ENCODE measurements around the gene PPIG.

The PPIG gene

GRCh38 chr2:169661265-169661664, 77.1 kb downstream of the PPIG start:
- no peak overlapping the region for H3K9ac ChIP-seq (ENCODE audit: low read depth, low read length, poor library complexity)

GRCh38 chr2:169662744-169663143, 78.6 kb downstream of the PPIG start:
- Histone ChIP-seq H4K91ac (ENCODE audit: low read depth, low read length, poor library complexity) (no peak overlapping the region), H3K27me3 (ENCODE audit: control insufficient read depth in 3 of 3, insufficient read depth in 3 of 3, low read depth in 1 of 3, low read length in 3 of 3) (no peaks in the 10 kb centered on the region), H3K4me3 (ENCODE audit: low read length in 2 of 2) (no peak overlapping the region), H3K4ac (ENCODE audit: low read length) (no peak overlapping the region), H3K23ac (ENCODE audit: low read depth, low read length, poor library complexity) (no peak overlapping the region), H3K9me3 (replicated peaks in 1 of 2; ENCODE audit: control insufficient read depth in 2 of 2, insufficient read depth in 1 of 2, low read depth in 1 of 2, low read length in 2 of 2) (no peaks in the 10 kb centered on the region), H3K4me2 (ENCODE audit: insufficient read depth, low read length, poor library complexity, severe bottlenecking) (no peak overlapping the region), H2AFZ (ENCODE audit: low read length) (no peak overlapping the region), H3K14ac (ENCODE audit: low read length) (no peak overlapping the region), H2BK15ac (ENCODE audit: low read length) (no peak overlapping the region), H3K36me3 (replicated peaks in 1 of 2; ENCODE audit: control insufficient read depth in 2 of 2, insufficient read depth in 2 of 2, low read length in 2 of 2) (no peaks in the 10 kb centered on the region), H2BK5ac (ENCODE audit: low read length) (no peak overlapping the region), H3K4me1 (ENCODE audit: control insufficient read depth in 2 of 2, insufficient read depth in 1 of 2, low read depth in 1 of 2, low read length in 2 of 2) (no peaks in the 10 kb centered on the region), H3K79me1 (ENCODE audit: low read depth, low read length) (no peaks in the 10 kb centered on the region), H3K27ac (replicated peaks; ENCODE audit: low read length) (no peak overlapping the region), H2AK5ac (ENCODE audit: low read depth, low read length) (no peak overlapping the region), H2BK12ac (ENCODE audit: low read length) (no peak overlapping the region), H2BK120ac (ENCODE audit: low read depth, low read length) (no peak overlapping the region), H3K18ac (ENCODE audit: low read length) (no peak overlapping the region), H4K8ac (ENCODE audit: low read depth, low read length) (no peak overlapping the region), H3K9ac (ENCODE audit: low read depth, low read length, poor library complexity) (no peak overlapping the region)
- WGBS, 2 donors (ENCODE audit: extremely low coverage in 2 of 2, insufficient read length in 2 of 2, insufficient replicate concordance in 1 of 2), result no CpG with 5 or more reads among the region's 1 CpG
- no peak for DNase-seq (ENCODE audit: low spot score)

More at GRCh38 chr2:169661265-169661664, 77.1 kb downstream of the PPIG start:
- Histone ChIP-seq H3K4ac (ENCODE audit: low read length) (no peak overlapping the region), H3K14ac (ENCODE audit: low read length) (no peak overlapping the region), H3K23ac (ENCODE audit: low read depth, low read length, poor library complexity) (no peak overlapping the region), H2BK15ac (ENCODE audit: low read length) (no peak overlapping the region), H3K9me3 (replicated peaks in 1 of 2; ENCODE audit: control insufficient read depth in 2 of 2, insufficient read depth in 1 of 2, low read depth in 1 of 2, low read length in 2 of 2) (no peaks in the 10 kb centered on the region), H2AK5ac (ENCODE audit: low read depth, low read length) (no peak overlapping the region), H2BK5ac (ENCODE audit: low read length) (no peak overlapping the region), H3K4me1 (ENCODE audit: control insufficient read depth in 2 of 2, insufficient read depth in 1 of 2, low read depth in 1 of 2, low read length in 2 of 2) (no peaks in the 10 kb centered on the region), H2AFZ (ENCODE audit: low read length) (no peak overlapping the region), H3K79me1 (ENCODE audit: low read depth, low read length) (no peaks in the 10 kb centered on the region), H2BK12ac (ENCODE audit: low read length) (no peak overlapping the region), H4K8ac (ENCODE audit: low read depth, low read length) (no peak overlapping the region), H4K91ac (ENCODE audit: low read depth, low read length, poor library complexity) (no peak overlapping the region), H3K27me3 (ENCODE audit: control insufficient read depth in 3 of 3, insufficient read depth in 3 of 3, low read depth in 1 of 3, low read length in 3 of 3) (no peaks in the 10 kb centered on the region), H3K4me2 (ENCODE audit: insufficient read depth, low read length, poor library complexity, severe bottlenecking) (no peak overlapping the region), H3K36me3 (replicated peaks in 1 of 2; ENCODE audit: control insufficient read depth in 2 of 2, insufficient read depth in 2 of 2, low read length in 2 of 2) (no peaks in the 10 kb centered on the region), H3K27ac (replicated peaks; ENCODE audit: low read length) (no peak overlapping the region), H3K4me3 (ENCODE audit: low read length in 2 of 2) (no peak overlapping the region), H3K18ac (ENCODE audit: low read length) (no peak overlapping the region), H2BK120ac (ENCODE audit: low read depth, low read length) (no peak overlapping the region)
- no peak for DNase-seq (ENCODE audit: low spot score)
- WGBS, 2 donors (ENCODE audit: extremely low coverage in 2 of 2, insufficient read length in 2 of 2, insufficient replicate concordance in 1 of 2), result no CpG with 5 or more reads among the region's 3 CpGs

GRCh38 chr2:169663247-169663646, 79.1 kb downstream of the PPIG start:
- Histone ChIP-seq H3K27me3 (ENCODE audit: control insufficient read depth in 3 of 3, insufficient read depth in 3 of 3, low read depth in 1 of 3, low read length in 3 of 3) (no peaks in the 10 kb centered on the region), H2BK5ac (ENCODE audit: low read length) (no peak overlapping the region), H3K79me1 (ENCODE audit: low read depth, low read length) (no peaks in the 10 kb centered on the region), H3K36me3 (replicated peaks in 1 of 2; ENCODE audit: control insufficient read depth in 2 of 2, insufficient read depth in 2 of 2, low read length in 2 of 2) (no peaks in the 10 kb centered on the region), H3K9me3 (replicated peaks in 1 of 2; ENCODE audit: control insufficient read depth in 2 of 2, insufficient read depth in 1 of 2, low read depth in 1 of 2, low read length in 2 of 2) (no peaks in the 10 kb centered on the region), H2AK5ac (ENCODE audit: low read depth, low read length) (no peak overlapping the region), H2BK15ac (ENCODE audit: low read length) (no peak overlapping the region), H2BK120ac (ENCODE audit: low read depth, low read length) (no peak overlapping the region), H4K91ac (ENCODE audit: low read depth, low read length, poor library complexity) (no peak overlapping the region), H3K18ac (ENCODE audit: low read length) (no peak overlapping the region), H4K8ac (ENCODE audit: low read depth, low read length) (no peak overlapping the region), H2BK12ac (ENCODE audit: low read length) (no peak overlapping the region), H3K4me2 (ENCODE audit: insufficient read depth, low read length, poor library complexity, severe bottlenecking) (no peak overlapping the region), H3K4me3 (ENCODE audit: low read length in 2 of 2) (no peak overlapping the region), H3K23ac (ENCODE audit: low read depth, low read length, poor library complexity) (no peak overlapping the region), H3K14ac (ENCODE audit: low read length) (no peak overlapping the region), H3K4ac (ENCODE audit: low read length) (no peak overlapping the region), H3K4me1 (ENCODE audit: control insufficient read depth in 2 of 2, insufficient read depth in 1 of 2, low read depth in 1 of 2, low read length in 2 of 2) (no peaks in the 10 kb centered on the region), H2AFZ (ENCODE audit: low read length) (no peak overlapping the region), H3K27ac (replicated peaks; ENCODE audit: low read length) (no peak overlapping the region), H3K9ac (ENCODE audit: low read depth, low read length, poor library complexity) (no peak overlapping the region)
- DNase-seq (ENCODE audit: low spot score), result no peak
- WGBS, 2 donors (ENCODE audit: extremely low coverage in 2 of 2, insufficient read length in 2 of 2, insufficient replicate concordance in 1 of 2), result no CpG with 5 or more reads among the region's 3 CpGs

GRCh38 chr2:169664600-169664977, 80.4 kb downstream of the PPIG start:
- no peak overlapping the region for H2BK15ac ChIP-seq (ENCODE audit: low read length)
- H3K23ac ChIP-seq (ENCODE audit: low read depth, low read length, poor library complexity), result no peak overlapping the region
- no peak overlapping the region for H4K91ac ChIP-seq (ENCODE audit: low read depth, low read length, poor library complexity)
- H3K18ac ChIP-seq (ENCODE audit: low read length), result no peak overlapping the region
- no CpG with 5 or more reads among the region's 1 CpG for WGBS, 2 donors (ENCODE audit: extremely low coverage in 2 of 2, insufficient read length in 2 of 2, insufficient replicate concordance in 1 of 2)
- H3K79me1 ChIP-seq (ENCODE audit: low read depth, low read length), result no peaks in the 10 kb centered on the region
- H4K8ac ChIP-seq (ENCODE audit: low read depth, low read length), result no peak overlapping the region
- H2BK5ac ChIP-seq (ENCODE audit: low read length), result no peak overlapping the region
- H3K9ac ChIP-seq (ENCODE audit: low read depth, low read length, poor library complexity), result no peak overlapping the region
- H2BK12ac ChIP-seq (ENCODE audit: low read length), result no peak overlapping the region
- H3K27ac ChIP-seq (replicated peaks; ENCODE audit: low read length), result no peak overlapping the region
- H2AK5ac ChIP-seq (ENCODE audit: low read depth, low read length), result no peak overlapping the region
- H3K4me1 ChIP-seq (ENCODE audit: control insufficient read depth in 2 of 2, insufficient read depth in 1 of 2, low read depth in 1 of 2, low read length in 2 of 2), result no peaks in the 10 kb centered on the region
- H3K4me2 ChIP-seq (ENCODE audit: insufficient read depth, low read length, poor library complexity, severe bottlenecking), result no peak overlapping the region
- H3K36me3 ChIP-seq (replicated peaks in 1 of 2; ENCODE audit: control insufficient read depth in 2 of 2, insufficient read depth in 2 of 2, low read length in 2 of 2), result no peaks in the 10 kb centered on the region
- no peaks in the 10 kb centered on the region for H3K9me3 ChIP-seq (replicated peaks in 1 of 2; ENCODE audit: control insufficient read depth in 2 of 2, insufficient read depth in 1 of 2, low read depth in 1 of 2, low read length in 2 of 2)
- H3K14ac ChIP-seq (ENCODE audit: low read length), result no peak overlapping the region
- H2AFZ ChIP-seq (ENCODE audit: low read length), result no peak overlapping the region
- no peak overlapping the region for H3K4ac ChIP-seq (ENCODE audit: low read length)
- H3K27me3 ChIP-seq (ENCODE audit: control insufficient read depth in 3 of 3, insufficient read depth in 3 of 3, low read depth in 1 of 3, low read length in 3 of 3), result no peaks in the 10 kb centered on the region
- no peak overlapping the region for H3K4me3 ChIP-seq (ENCODE audit: low read length in 2 of 2)
- no peak for DNase-seq (ENCODE audit: low spot score)
- H2BK120ac ChIP-seq (ENCODE audit: low read depth, low read length), result no peak overlapping the region
